Testis (tissue), 2 donors: ENCODE data around the gene HOXC12.

Experiments used
- POLR2A ChIP-seq: fragments of 450-650 bp; IDR thresholded peaks from one replicate; pipeline ENCODE4 v1.6.1; 2017; ENCODE audit warnings: antibody characterized with exemption, mild to moderate bottlenecking, moderate library complexity
- TF ChIP-seq, protein P1 (sequence below), 3 experiments: fragments of 450-650 bp in 2 of 3; fragments of 200-600 bp in 1 of 3; sonication (generic) in 1 of 3; IDR thresholded peaks; one replicate each; pipeline ENCODE4 v1.5.1; 2016 to 2019; ENCODE audit warnings: antibody characterized with exemption in 3 of 3, mild to moderate bottlenecking in 2 of 3, moderate library complexity in 1 of 3

DNA sequence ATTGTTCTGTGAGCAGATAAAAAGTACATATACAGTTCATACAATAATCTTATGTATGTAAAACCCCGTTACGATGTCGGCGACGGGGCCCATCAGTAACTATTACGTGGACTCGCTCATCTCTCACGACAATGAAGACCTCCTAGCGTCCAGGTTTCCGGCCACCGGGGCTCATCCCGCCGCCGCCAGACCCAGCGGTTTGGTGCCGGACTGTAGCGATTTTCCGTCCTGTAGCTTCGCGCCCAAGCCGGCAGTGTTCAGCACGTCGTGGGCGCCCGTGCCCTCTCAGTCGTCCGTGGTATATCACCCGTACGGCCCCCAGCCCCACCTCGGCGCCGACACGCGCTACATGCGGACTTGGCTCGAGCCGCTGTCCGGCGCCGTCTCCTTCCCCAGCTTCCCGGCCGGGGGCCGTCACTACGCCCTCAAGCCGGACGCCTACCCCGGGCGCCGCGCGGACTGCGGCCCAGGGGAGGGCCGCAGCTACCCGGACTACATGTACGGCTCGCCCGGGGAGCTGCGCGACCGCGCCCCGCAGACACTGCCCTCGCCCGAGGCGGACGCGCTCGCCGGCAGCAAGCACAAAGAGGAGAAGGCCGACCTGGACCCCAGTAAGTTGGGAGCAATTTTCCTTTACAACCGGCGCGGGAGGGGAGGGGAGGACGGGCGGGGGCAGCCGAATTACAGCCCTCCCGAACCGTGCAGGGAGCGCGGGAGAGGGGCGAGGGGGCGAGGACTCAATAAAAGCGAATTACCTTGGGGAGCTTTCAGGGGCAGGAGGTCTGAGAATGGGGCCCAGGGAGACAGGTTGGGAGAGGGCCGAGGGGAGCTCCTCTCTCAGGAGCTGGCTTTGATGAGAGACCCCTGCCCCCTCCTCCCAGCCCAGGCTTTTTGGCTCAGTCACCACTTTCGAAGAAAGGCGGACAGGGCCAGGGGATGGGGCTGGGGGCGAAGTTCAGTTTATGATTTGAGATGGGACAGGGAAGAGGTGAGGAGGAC, 45.7 kb downstream of the HOXC12 start, which contains the start of gene HOXC9:
- no peak for TF ChIP-seq POLR2A
- TF ChIP-seq, protein P1, sequence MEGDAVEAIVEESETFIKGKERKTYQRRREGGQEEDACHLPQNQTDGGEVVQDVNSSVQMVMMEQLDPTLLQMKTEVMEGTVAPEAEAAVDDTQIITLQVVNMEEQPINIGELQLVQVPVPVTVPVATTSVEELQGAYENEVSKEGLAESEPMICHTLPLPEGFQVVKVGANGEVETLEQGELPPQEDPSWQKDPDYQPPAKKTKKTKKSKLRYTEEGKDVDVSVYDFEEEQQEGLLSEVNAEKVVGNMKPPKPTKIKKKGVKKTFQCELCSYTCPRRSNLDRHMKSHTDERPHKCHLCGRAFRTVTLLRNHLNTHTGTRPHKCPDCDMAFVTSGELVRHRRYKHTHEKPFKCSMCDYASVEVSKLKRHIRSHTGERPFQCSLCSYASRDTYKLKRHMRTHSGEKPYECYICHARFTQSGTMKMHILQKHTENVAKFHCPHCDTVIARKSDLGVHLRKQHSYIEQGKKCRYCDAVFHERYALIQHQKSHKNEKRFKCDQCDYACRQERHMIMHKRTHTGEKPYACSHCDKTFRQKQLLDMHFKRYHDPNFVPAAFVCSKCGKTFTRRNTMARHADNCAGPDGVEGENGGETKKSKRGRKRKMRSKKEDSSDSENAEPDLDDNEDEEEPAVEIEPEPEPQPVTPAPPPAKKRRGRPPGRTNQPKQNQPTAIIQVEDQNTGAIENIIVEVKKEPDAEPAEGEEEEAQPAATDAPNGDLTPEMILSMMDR (IDR thresholded peaks at IDR 0.05), result no peak
